Mucosa of rectum (tissue), 2 donors: ENCODE data around the gene DPH2.

Source experiments
- H3K27ac ChIP-seq, 2 donors: one replicate each; pipeline ENCODE4 v1.7.0; 2013; ENCODE audit warnings: inconsistent platforms in 2 of 2, low read depth in 2 of 2, low read length in 2 of 2
- H3K27me3 ChIP-seq, 2 donors: one replicate each; pipeline ENCODE4 v1.7.0; 2013; ENCODE audit warnings: low read length in 2 of 2; ENCODE audit not compliant: control insufficient read depth in 2 of 2, insufficient read depth in 2 of 2
- H3K36me3 ChIP-seq, 2 donors: one replicate each; pipeline ENCODE4 v1.7.0; 2013; ENCODE audit warnings: low read length in 2 of 2; ENCODE audit not compliant: control insufficient read depth in 2 of 2, insufficient read depth in 2 of 2
- H3K4me1 ChIP-seq, 2 donors: one replicate each; pipeline ENCODE4 v1.7.0; 2013; ENCODE audit warnings: low read length in 2 of 2, mild to moderate bottlenecking in 1 of 2; ENCODE audit not compliant: control insufficient read depth in 2 of 2, insufficient read depth in 2 of 2
- H3K4me3 ChIP-seq, 2 donors: one replicate each; pipeline ENCODE4 v1.7.0; 2013; ENCODE audit warnings: low read length in 2 of 2
- H3K9ac ChIP-seq, 2 donors: one replicate each; pipeline ENCODE4 v1.7.0; 2013; ENCODE audit warnings: low read length in 2 of 2, low read depth in 1 of 2, mild to moderate bottlenecking in 1 of 2
- H3K9me3 ChIP-seq, 2 donors: one replicate each; pipeline ENCODE4 v1.7.0; 2013; ENCODE audit warnings: low read length in 2 of 2; ENCODE audit not compliant: control insufficient read depth in 2 of 2
- donor health status: healthy.
- donor health status: Normal muscosa, but diverticular disease.

Gene DPH2

DNA sequence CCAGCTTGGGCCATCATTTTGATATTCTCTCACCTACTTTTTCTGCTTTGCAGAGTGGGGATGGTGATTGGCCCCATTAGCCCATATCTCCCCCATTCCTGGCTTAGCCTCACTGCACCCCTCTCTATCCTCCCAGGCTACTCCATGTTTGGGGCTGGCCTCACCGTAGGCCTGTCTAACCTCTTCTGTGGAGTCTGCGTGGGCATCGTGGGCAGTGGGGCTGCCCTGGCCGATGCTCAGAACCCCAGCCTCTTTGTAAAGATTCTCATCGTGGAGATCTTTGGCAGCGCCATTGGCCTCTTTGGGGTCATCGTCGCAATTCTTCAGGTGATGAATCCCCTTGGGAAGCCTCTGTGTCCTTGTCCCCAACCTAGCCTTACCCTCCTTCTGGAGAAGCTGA is 7.1 kb downstream of the DPH2 start:
- Histone ChIP-seq H3K36me3 (peaks cover 25 to 28% of the 10 kb centered on the region in 2 donors), H3K27ac (no peak overlapping the region), H3K9me3 (no peaks in the 10 kb centered on the region), H3K9ac (no peak overlapping the region), H3K4me3 (no peak overlapping the region), H3K27me3 (no peaks in the 10 kb centered on the region), H3K4me1 (peaks cover 56 to 60% of the 10 kb centered on the region in 2 donors)

DNA sequence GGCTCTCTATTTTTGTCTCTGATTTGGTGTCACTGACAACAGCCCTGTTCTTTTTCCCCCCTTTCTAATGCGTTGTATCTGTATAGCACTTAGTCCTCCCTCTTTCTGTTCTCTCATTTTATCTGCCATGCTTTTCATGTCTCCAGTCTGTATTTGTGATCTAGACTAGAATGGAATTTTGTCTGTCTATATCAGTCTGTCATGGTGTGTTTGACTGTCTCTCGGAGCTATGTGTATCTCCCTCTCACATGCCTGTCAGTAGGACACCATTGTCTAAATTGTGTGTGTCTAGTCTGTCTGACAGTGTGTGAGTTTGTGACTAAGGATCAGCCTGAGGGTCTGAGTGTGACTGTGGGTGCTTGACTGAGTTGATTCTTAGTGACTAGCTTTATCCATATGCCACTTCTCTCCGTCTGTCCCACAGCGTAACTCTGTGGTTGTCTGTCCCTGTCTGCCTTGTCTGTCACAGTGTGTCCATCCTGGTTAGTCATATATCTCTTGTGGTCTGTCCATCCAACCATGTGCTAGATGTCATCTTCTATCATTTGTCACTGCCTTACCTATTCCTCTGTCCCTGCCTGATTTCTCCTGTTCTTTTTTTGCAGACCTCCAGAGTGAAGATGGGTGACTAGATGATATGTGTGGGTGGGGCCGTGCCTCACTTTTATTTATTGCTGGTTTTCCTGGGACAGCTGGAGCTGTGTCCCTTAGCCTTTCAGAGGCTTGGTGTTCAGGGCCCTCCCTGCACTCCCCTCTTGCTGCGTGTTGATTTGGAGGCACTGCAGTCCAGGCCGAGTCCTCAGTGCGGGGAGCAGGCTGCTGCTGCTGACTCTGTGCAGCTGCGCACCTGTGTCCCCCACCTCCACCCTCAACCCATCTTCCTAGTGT is 7.8 kb downstream of the DPH2 start:
- Histone ChIP-seq H3K4me1 (peaks cover 56 to 60% of the 10 kb centered on the region in 2 donors), H3K9ac (no peak overlapping the region), H3K36me3 (peaks cover 22 to 23% of the 10 kb centered on the region in 2 donors), H3K9me3 (no peaks in the 10 kb centered on the region), H3K27ac (no peak overlapping the region), H3K4me3 (no peak overlapping the region), H3K27me3 (no peaks in the 10 kb centered on the region)

GRCh38 chr1:43978264-43978550 is 8.4 kb downstream of the DPH2 start:
- Histone ChIP-seq H3K9me3 (no peaks in the 10 kb centered on the region), H3K27ac (no peak overlapping the region), H3K36me3 (peaks cover 20% of the 10 kb centered on the region in 2 donors), H3K27me3 (no peaks in the 10 kb centered on the region), H3K4me3 (peak overlapping the region; percentile 65 to 71), H3K4me1 (peaks cover 56 to 60% of the 10 kb centered on the region in 2 donors), H3K9ac (peak overlapping the region in 1 of 2 donors; percentile 71)

DNA sequence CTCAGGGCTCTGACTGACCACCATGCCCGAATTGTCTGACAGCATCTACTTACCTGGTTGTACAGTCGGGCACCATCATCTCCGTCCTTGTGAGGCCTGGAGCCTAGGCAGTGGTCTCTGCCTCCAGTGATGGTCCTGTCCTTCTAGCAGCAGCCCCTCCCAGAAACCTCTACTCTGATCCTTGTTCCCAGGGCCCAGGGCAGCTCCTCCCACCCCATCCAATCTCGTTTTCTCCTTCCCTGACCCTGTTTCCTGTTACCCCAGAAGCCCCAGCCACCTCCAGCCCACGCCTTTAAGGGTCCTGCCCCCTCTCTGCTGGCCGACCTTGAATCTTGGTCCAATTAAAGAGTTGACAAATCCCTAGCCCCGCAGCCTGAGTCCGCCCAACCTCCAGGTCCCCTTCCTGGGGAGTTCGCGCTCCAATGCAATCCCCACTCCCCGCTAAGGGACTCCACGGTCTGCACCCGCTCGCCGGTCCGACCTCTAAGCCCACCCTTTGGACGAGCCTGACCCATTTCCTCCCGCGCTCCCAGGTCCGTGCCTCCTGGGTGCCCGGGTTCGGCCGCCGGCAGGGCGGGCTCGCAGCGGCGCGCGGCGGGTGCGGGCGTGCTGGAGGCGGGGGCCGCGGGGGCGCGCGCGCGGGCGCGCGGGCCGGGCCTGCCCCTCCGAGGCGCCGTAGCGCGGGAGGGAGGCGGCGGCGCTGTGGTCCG is 8.9 kb downstream of the DPH2 start, which contains the start of gene B4GALT2:
Gene B4GALT2 (plus strand): TSS at position 660 of the 710 bp plus-strand sequence. CDS start 1,951 bp downstream, outside the sequence.
- Histone ChIP-seq H3K9me3 (no peaks in the 10 kb centered on the region), H3K4me3 (peak within 1 kb of the TSS; percentile 65 to 71), H3K4me1 (peaks cover 56 to 57% of the 10 kb centered on the region in 2 donors), H3K27me3 (no peaks in the 10 kb centered on the region), H3K27ac (peak within 1 kb of the TSS; percentile 57 to 60), H3K36me3 (peaks cover 20% of the 10 kb centered on the region in 2 donors), H3K9ac (peak within 1 kb of the TSS; percentile 49 to 71)

- Histone ChIP-seq H3K9me3 (no peaks in the 10 kb centered on the region), H3K27ac (peak overlapping the region; percentile 57 to 60), H3K27me3 (no peaks in the 10 kb centered on the region), H3K36me3 (peaks cover 20% of the 10 kb centered on the region in 2 donors), H3K9ac (peak overlapping the region in 1 of 2 donors; percentile 21), H3K4me1 (peaks cover 51 to 52% of the 10 kb centered on the region in 2 donors), H3K4me3 (peak overlapping the region in 1 of 2 donors; percentile 65)
These were observed 9.4 kb downstream of the DPH2 start for GRCh38 chr1:43979261-43979527.

DNA sequence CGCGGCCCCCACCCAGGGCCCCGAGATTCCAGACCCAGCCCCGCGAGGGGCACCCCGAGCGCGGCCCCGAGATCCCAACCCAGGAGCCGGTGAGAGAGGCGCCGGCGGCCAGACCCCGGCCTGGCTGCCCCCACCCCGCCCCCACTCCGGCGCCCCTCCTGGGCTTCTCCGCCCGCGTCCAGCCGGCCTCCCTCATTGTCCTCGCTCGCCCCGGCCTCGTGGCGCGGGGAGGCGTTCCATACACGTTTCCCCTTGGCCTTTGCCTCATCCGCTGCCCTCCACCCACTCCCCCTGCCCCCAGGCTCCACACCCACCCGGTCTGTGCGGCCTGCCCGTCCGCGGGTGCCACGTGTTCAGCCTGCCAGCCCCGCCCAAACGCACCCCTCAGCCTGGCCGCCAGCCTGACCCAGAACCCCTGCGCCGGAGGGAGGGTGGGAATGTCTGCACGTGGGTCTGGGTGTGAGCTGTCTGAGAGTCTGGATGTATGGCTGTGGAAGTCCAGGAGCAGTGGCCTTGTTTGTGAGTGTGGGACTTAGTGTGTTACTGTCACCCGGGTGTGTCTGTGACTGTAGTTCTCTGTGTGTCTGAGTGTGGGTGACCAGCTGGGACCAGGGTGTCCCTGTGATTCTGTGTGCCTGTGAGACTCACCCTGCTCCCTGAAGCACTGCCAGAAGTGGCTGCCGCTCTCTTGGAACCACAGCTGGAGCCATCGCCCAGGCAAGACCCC is 9.9 kb downstream of the DPH2 start:
- peak overlapping the region; percentile 14 to 21 for H3K9ac ChIP-seq
- H3K4me1 ChIP-seq: peaks cover 50 to 51% of the 10 kb centered on the region in 2 donors
- peak overlapping the region; percentile 57 to 60 for H3K27ac ChIP-seq
- H3K9me3 ChIP-seq: no peaks in the 10 kb centered on the region
- no peaks in the 10 kb centered on the region for H3K27me3 ChIP-seq
- peaks cover 20 to 22% of the 10 kb centered on the region in 2 donors for H3K36me3 ChIP-seq
- H3K4me3 ChIP-seq: peak overlapping the region; percentile 49 to 69

DNA sequence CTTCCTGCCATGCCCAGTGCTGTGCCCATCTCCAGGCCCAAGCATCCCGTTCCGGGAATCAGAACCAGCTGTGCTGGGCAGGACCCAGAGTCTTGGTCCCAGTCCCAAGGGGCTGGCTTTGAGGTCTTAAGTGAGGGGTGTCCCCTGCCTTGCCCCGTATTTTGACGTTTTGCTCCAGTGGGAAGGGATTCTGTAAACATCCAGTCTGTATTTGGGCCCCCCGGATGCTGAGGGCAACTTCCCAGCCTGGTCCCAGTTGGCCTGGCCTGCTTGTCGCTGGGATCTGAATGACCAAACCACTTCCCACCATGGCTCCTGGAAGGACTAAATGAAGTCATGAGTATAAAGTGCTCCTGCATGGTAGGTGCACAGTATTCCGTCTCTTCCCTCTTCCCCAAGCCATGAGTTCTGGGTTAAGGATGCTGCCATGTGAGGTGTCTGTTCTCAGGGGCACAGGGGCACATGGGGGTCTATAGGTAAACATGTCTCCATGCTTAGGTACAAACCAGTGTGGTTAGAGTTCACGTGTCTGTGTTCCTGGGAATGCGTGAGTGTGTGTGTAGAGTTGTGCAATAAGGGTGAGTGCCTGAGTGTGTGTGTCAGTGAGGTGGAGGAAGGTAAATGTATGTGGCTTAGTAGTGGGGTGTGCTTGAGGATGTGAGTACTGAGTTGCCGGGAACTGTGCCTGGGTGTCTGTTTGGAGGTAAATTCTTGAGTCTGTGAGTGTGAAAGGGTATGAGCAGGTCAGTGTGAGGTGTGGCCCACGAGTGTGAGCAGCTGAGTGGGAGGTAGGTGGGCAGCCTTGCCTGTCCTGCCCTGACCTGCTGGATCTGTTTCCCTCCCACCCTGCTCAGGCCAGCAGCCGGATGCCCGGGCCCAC is 10.7 kb downstream of the DPH2 start:
- Histone ChIP-seq H3K27me3 (no peaks in the 10 kb centered on the region), H3K4me1 (peaks cover 48 to 50% of the 10 kb centered on the region in 2 donors), H3K27ac (peak overlapping the region; percentile 57 to 60), H3K9ac (peak overlapping the region in 1 of 2 donors; percentile 14), H3K36me3 (peaks cover 20 to 23% of the 10 kb centered on the region in 2 donors), H3K4me3 (peak overlapping the region; percentile 49 to 69), H3K9me3 (no peaks in the 10 kb centered on the region)

DNA sequence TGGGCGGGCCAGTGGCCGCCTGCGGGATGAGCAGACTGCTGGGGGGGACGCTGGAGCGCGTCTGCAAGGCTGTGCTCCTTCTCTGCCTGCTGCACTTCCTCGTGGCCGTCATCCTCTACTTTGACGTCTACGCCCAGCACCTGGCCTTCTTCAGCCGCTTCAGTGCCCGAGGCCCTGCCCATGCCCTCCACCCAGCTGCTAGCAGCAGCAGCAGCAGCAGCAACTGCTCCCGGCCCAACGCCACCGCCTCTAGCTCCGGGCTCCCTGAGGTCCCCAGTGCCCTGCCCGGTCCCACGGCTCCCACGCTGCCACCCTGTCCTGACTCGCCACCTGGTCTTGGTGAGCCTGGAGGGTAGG is 11.3 kb downstream of the DPH2 start:
- Histone ChIP-seq H3K27ac (peak overlapping the region; percentile 57 to 60), H3K4me3 (peak overlapping the region in 1 of 2 donors; percentile 69)

GRCh38 chr1:43981636-43982035 is 11.8 kb downstream of the DPH2 start:
- H3K27me3 ChIP-seq: no peaks in the 10 kb centered on the region
- peak overlapping the region; percentile 6 to 60 for H3K27ac ChIP-seq
- H3K9ac ChIP-seq: peak overlapping the region in 1 of 2 donors; percentile 14
- H3K4me3 ChIP-seq: no peak overlapping the region
- H3K4me1 ChIP-seq: peaks cover 38 to 41% of the 10 kb centered on the region in 2 donors
- no peaks in the 10 kb centered on the region for H3K9me3 ChIP-seq
- H3K36me3 ChIP-seq: peaks cover 16 to 17% of the 10 kb centered on the region in 2 donors

More for the DNA sequence above, 11.3 kb downstream of the DPH2 start:
- Histone ChIP-seq H3K4me1 (peaks cover 42 to 44% of the 10 kb centered on the region in 2 donors), H3K27me3 (no peaks in the 10 kb centered on the region), H3K9ac (peak overlapping the region in 1 of 2 donors; percentile 14), H3K9me3 (no peaks in the 10 kb centered on the region), H3K36me3 (peaks cover 20 to 22% of the 10 kb centered on the region in 2 donors)
